Thyroid gland (tissue), 4 donors: Measurements from ENCODE around the gene TMEM236. TPM values are rescaled to one million over a fixed set of nuclear protein-coding genes. Genes with fewer than 3 reads are reported as not detected.

Source experiments
- DNase-seq, 2 donors: peaks; one replicate each; pipeline ENCODE4 v3.0.0-alpha.2; 2019
- H3K27ac ChIP-seq, 3 donors: fragments of 200-600 bp; sonication (generic); 1 replicate in 2 of 3; 2 replicates in 1 of 3; pipeline ENCODE4 v1.5.1; 2016 to 2019; ENCODE audit warnings: mild to moderate bottlenecking in 1 of 3, moderate library complexity in 1 of 3
- H3K27me3 ChIP-seq: fragments of 200-600 bp; sonication (generic); one replicate; pipeline ENCODE4 v1.5.1; 2019
- H3K36me3 ChIP-seq, 2 donors: fragments of 200-600 bp; sonication (generic); one replicate each; pipeline ENCODE4 v1.5.1; 2016 to 2019
- H3K4me1 ChIP-seq, 2 donors: fragments of 200-600 bp; sonication (generic); one replicate each; pipeline ENCODE4 v1.5.1; 2017 to 2019
- H3K4me3 ChIP-seq, 3 donors: fragments of 200-600 bp; sonication (generic); replicated peaks in 1 of 3; 1 replicate in 2 of 3; 2 replicates in 1 of 3; pipeline ENCODE4 v1.5.1; 2016; ENCODE audit warnings: mild to moderate bottlenecking in 1 of 3
- H3K9me3 ChIP-seq: fragments of 200-600 bp; sonication (generic); one replicate; pipeline ENCODE4 v1.5.1; 2017
- POLR2A ChIP-seq, 2 donors: fragments of 450-650 bp; IDR thresholded peaks; one replicate each; pipeline ENCODE4 v1.6.1; 2017; ENCODE audit warnings: antibody characterized with exemption in 2 of 2, mild to moderate bottlenecking in 2 of 2, moderate library complexity in 1 of 2
- WGBS, 2 donors: methylation state at CpG; one replicate each; pipeline ENCODE4 v1.1.5; 2017; 5-methylcytosine and 5-hydroxymethylcytosine counted together
- intact Hi-C: fragments of 100-400 bp; cut with DNase I; formaldehyde crosslinking; loops from one replicate; pipeline ENCODE4 v1.15.1; 2023
- total RNA-seq, 4 donors: library from RNA; depleted of rRNA; stranded (reverse); fragments of >200 nt; gene quantifications; one replicate each; pipeline ENCODE4 v1.2.3, GENCODE V29; 2016
- TF ChIP-seq, protein P1 (sequence below), 6 experiments: fragments of 200-600 bp in 3 of 6; fragments of 450-650 bp in 3 of 6; sonication (generic) in 3 of 6; IDR thresholded peaks; one replicate each; pipeline ENCODE4 v1.5.1; 2016 to 2019; ENCODE audit warnings: antibody characterized with exemption in 6 of 6, mild to moderate bottlenecking in 2 of 6, inconsistent platforms in 1 of 6, moderate library complexity in 1 of 6

The TMEM236 gene
- total RNA-seq, 4 donors from 2014 or later: 0.21 to 1.3 (median 0.48) TPM

- no peaks in the 10 kb centered on the region for H3K9me3 ChIP-seq
- 78 to 83% methylated on average over 3 of the region's 3 CpGs for WGBS, 2 donors
- no peak overlapping the region for H3K4me3 ChIP-seq
- H3K27me3 ChIP-seq: no peaks in the 10 kb centered on the region
- DNase-seq: no peak
- intact Hi-C loops: no loop called here
- no peak for TF ChIP-seq POLR2A (IDR thresholded peaks at IDR 0.05)
- TF ChIP-seq, protein P1, sequence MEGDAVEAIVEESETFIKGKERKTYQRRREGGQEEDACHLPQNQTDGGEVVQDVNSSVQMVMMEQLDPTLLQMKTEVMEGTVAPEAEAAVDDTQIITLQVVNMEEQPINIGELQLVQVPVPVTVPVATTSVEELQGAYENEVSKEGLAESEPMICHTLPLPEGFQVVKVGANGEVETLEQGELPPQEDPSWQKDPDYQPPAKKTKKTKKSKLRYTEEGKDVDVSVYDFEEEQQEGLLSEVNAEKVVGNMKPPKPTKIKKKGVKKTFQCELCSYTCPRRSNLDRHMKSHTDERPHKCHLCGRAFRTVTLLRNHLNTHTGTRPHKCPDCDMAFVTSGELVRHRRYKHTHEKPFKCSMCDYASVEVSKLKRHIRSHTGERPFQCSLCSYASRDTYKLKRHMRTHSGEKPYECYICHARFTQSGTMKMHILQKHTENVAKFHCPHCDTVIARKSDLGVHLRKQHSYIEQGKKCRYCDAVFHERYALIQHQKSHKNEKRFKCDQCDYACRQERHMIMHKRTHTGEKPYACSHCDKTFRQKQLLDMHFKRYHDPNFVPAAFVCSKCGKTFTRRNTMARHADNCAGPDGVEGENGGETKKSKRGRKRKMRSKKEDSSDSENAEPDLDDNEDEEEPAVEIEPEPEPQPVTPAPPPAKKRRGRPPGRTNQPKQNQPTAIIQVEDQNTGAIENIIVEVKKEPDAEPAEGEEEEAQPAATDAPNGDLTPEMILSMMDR (IDR thresholded peaks at IDR 0.05): no peak
- no peaks in the 10 kb centered on the region for H3K36me3 ChIP-seq
- H3K4me1 ChIP-seq: no peaks in the 10 kb centered on the region
- no peak overlapping the region for H3K27ac ChIP-seq
Measured at GRCh38 chr10:17817790-17818189, 65.8 kb downstream of the TMEM236 start.

DNA sequence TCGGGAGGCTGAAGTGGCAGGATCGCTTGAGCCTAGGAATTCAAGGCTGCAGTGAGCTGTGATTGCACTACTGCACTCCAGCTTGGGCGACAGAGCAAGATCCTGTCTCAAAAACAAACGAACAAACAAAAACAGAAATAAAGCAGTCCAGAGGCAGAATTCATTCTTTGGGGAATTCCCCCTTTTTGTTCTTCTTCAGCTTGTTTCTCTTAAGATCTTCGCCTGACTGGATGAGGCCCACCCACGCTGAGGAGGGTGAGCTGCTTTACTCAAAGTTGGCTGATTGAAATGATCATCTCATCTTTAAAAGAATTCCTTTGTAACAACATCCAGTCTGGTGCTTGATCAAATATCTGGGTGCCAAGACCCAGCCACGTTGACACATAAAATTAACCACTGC is 67.8 kb downstream of the TMEM236 start:
- no peak for TF ChIP-seq POLR2A (IDR thresholded peaks at IDR 0.05)
- TF ChIP-seq, protein P1 (IDR thresholded peaks at IDR 0.05): no peak
- no peak for DNase-seq
- Histone ChIP-seq H3K27me3 (no peaks in the 10 kb centered on the region), H3K27ac (no peak overlapping the region), H3K4me3 (no peak overlapping the region), H3K9me3 (no peaks in the 10 kb centered on the region), H3K36me3 (no peaks in the 10 kb centered on the region), H3K4me1 (no peaks in the 10 kb centered on the region)
- intact Hi-C loops: no loop called here
- WGBS, 2 donors: 77 to 83% methylated on average over 7 of the region's 7 CpGs

GRCh38 chr10:17820943-17821342 is 68.9 kb downstream of the TMEM236 start:
- no peaks in the 10 kb centered on the region for H3K4me1 ChIP-seq
- DNase-seq: no peak
- H3K36me3 ChIP-seq: no peaks in the 10 kb centered on the region
- H3K27me3 ChIP-seq: no peaks in the 10 kb centered on the region
- WGBS, 2 donors: 80 to 84% methylated on average over 3 of the region's 3 CpGs
- no peak for TF ChIP-seq POLR2A (IDR thresholded peaks at IDR 0.05)
- TF ChIP-seq, protein P1 (IDR thresholded peaks at IDR 0.05): no peak
- intact Hi-C loops: no loop called here
- no peak overlapping the region for H3K27ac ChIP-seq
- no peaks in the 10 kb centered on the region for H3K9me3 ChIP-seq
- H3K4me3 ChIP-seq: no peak overlapping the region

- intact Hi-C loops: no loop called here
- Histone ChIP-seq H3K36me3 (no peaks in the 10 kb centered on the region), H3K4me3 (no peak overlapping the region), H3K27ac (no peak overlapping the region), H3K4me1 (no peaks in the 10 kb centered on the region), H3K9me3 (no peaks in the 10 kb centered on the region), H3K27me3 (no peaks in the 10 kb centered on the region)
- WGBS, 2 donors: 76 to 77% methylated on average over 1 of the region's 1 CpG
- TF ChIP-seq POLR2A (IDR thresholded peaks at IDR 0.05): no peak
- TF ChIP-seq, protein P1 (IDR thresholded peaks at IDR 0.05): no peak
- no peak for DNase-seq
Measured at GRCh38 chr10:17821893-17822292, 69.9 kb downstream of the TMEM236 start.

GRCh38 chr10:17831341-17831740 is 79.3 kb downstream of the TMEM236 start:
- TF ChIP-seq, protein P1 (IDR thresholded peaks at IDR 0.05): no peak
- no peak for TF ChIP-seq POLR2A (IDR thresholded peaks at IDR 0.05)
- H3K27me3 ChIP-seq: no peaks in the 10 kb centered on the region
- H3K36me3 ChIP-seq: no peaks in the 10 kb centered on the region
- no peak for DNase-seq
- no peak overlapping the region for H3K4me3 ChIP-seq
- no peaks in the 10 kb centered on the region for H3K4me1 ChIP-seq
- 87 to 93% methylated on average over 1 of the region's 1 CpG for WGBS, 2 donors
- no peak overlapping the region for H3K27ac ChIP-seq
- intact Hi-C loops: no loop called here
- no peaks in the 10 kb centered on the region for H3K9me3 ChIP-seq
